ENCODE results near the gene KRT4.

KRT4 gene

DNA sequence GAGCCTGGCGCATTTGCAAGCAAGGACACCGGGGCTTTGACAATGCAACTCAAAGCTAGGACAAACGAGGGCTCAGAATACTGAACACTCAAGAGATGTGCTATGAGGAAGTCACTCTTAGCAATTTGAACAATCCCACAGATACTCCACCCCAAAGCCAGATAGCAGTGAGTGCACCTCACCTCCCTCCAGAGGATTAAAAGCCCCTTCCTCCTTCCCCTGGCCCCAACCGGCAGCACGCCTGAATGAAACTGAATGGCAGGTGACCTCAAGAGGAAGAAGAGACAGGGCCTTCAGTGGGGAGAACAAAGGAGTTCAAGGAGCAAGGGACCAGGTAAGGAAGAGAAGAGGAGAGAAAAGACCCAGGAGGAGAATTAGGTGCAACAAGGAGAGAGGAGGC is 36.8 kb upstream of the KRT4 start:
- Histone ChIP-seq H4K8ac (ENCODE audit: low read depth, low read length) (no peak overlapping the region), H3K79me2 (ENCODE audit: control insufficient read depth, insufficient read depth, low read length, poor library complexity) (no peaks in the 10 kb centered on the region), H2BK12ac (ENCODE audit: low read length) (no peak overlapping the region), H2AK5ac (ENCODE audit: low read length) (no peak overlapping the region), H4K91ac (ENCODE audit: low read depth, low read length) (no peak overlapping the region), H3K79me1 (ENCODE audit: low read length) (no peaks in the 10 kb centered on the region), H3K4ac (ENCODE audit: low read depth, low read length) (no peak overlapping the region), H3K4me2 (ENCODE audit: low read length) (no peak overlapping the region), H3K9ac (ENCODE audit: low read length) (no peak overlapping the region), H3K9me3 (ENCODE audit: insufficient read depth, low read depth, low read length) (no peaks in the 10 kb centered on the region), H3K23ac (ENCODE audit: low read length) (no peak overlapping the region), H3K14ac (ENCODE audit: low read length) (no peak overlapping the region), H3K27me3 (ENCODE audit: insufficient read depth, low read length) (no peaks in the 10 kb centered on the region), H2BK120ac (ENCODE audit: insufficient read depth, low read length, poor library complexity) (no peak overlapping the region), H3K18ac (ENCODE audit: low read length) (no peak overlapping the region), H3K4me3 (ENCODE audit: low read depth, low read length) (no peak overlapping the region), H3K4me1 (ENCODE audit: control insufficient read depth in 1 of 2, insufficient read depth in 2 of 2, low read length in 2 of 2) (peaks cover 4 to 6% of the 10 kb centered on the region in 2 experiments), H2AFZ (ENCODE audit: insufficient read depth, low read length, poor library complexity) (no peak overlapping the region), H4K12ac (ENCODE audit: low read depth, low read length) (no peak overlapping the region), H2BK5ac (ENCODE audit: low read depth, low read length, poor library complexity) (no peak overlapping the region), H3K27ac (ENCODE audit: low read depth, low read length) (no peak overlapping the region), H3K36me3 (ENCODE audit: control insufficient read depth in 1 of 2, insufficient read depth in 2 of 2, low read length in 2 of 2) (no peaks in the 10 kb centered on the region)
- no peak for DNase-seq
- no CpG with 5 or more reads among the region's 5 CpGs for WGBS (ENCODE audit: extremely low coverage, insufficient coverage, insufficient read length)

DNA sequence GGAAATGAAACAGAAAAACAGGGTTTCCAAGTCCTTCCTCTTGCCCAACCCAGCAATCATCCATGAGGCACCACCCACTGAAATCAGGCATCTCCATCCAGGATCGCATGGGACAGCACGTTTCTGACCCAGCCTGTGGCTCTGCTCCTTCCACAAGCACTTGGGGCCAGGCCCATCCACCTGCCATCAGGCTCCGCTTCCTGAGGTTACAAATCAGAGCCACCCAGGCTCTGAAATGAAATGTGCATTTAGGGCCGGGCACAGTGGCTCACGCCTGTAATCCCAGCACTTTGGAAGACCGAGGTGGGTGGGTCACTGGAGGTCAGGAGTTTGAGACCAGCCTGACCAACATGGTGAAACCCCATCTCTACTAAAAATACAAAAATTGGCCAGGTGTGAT is 35.6 kb upstream of the KRT4 start:
- no peak overlapping the region for H3K4me3 ChIP-seq (ENCODE audit: low read depth, low read length)
- no peak overlapping the region for H4K8ac ChIP-seq (ENCODE audit: low read depth, low read length)
- no peak overlapping the region for H2BK120ac ChIP-seq (ENCODE audit: insufficient read depth, low read length, poor library complexity)
- no peaks in the 10 kb centered on the region for H3K27me3 ChIP-seq (ENCODE audit: insufficient read depth, low read length)
- H3K9ac ChIP-seq (ENCODE audit: low read length) = no peak overlapping the region
- WGBS (ENCODE audit: extremely low coverage, insufficient coverage, insufficient read length) = no CpG with 5 or more reads among the region's 6 CpGs
- no peak overlapping the region for H4K12ac ChIP-seq (ENCODE audit: low read depth, low read length)
- no peak overlapping the region for H3K23ac ChIP-seq (ENCODE audit: low read length)
- no peak overlapping the region for H2BK5ac ChIP-seq (ENCODE audit: low read depth, low read length, poor library complexity)
- H3K36me3 ChIP-seq (ENCODE audit: control insufficient read depth in 1 of 2, insufficient read depth in 2 of 2, low read length in 2 of 2) = no peaks in the 10 kb centered on the region
- no peak overlapping the region for H3K14ac ChIP-seq (ENCODE audit: low read length)
- H2BK12ac ChIP-seq (ENCODE audit: low read length) = no peak overlapping the region
- H3K9me3 ChIP-seq (ENCODE audit: insufficient read depth, low read depth, low read length) = peaks cover 1% of the 10 kb centered on the region
- H2AK5ac ChIP-seq (ENCODE audit: low read length) = no peak overlapping the region
- no peaks in the 10 kb centered on the region for H3K79me2 ChIP-seq (ENCODE audit: control insufficient read depth, insufficient read depth, low read length, poor library complexity)
- no peaks in the 10 kb centered on the region for H3K79me1 ChIP-seq (ENCODE audit: low read length)
- H3K4me2 ChIP-seq (ENCODE audit: low read length) = no peak overlapping the region
- H3K27ac ChIP-seq (ENCODE audit: low read depth, low read length) = no peak overlapping the region
- no peak overlapping the region for H4K91ac ChIP-seq (ENCODE audit: low read depth, low read length)
- H3K4me1 ChIP-seq (ENCODE audit: control insufficient read depth in 1 of 2, insufficient read depth in 2 of 2, low read length in 2 of 2) = peaks cover 4 to 6% of the 10 kb centered on the region in 2 experiments
- no peak for DNase-seq
- no peak overlapping the region for H2AFZ ChIP-seq (ENCODE audit: insufficient read depth, low read length, poor library complexity)
- H3K18ac ChIP-seq (ENCODE audit: low read length) = no peak overlapping the region
- H3K4ac ChIP-seq (ENCODE audit: low read depth, low read length) = no peak overlapping the region

DNA sequence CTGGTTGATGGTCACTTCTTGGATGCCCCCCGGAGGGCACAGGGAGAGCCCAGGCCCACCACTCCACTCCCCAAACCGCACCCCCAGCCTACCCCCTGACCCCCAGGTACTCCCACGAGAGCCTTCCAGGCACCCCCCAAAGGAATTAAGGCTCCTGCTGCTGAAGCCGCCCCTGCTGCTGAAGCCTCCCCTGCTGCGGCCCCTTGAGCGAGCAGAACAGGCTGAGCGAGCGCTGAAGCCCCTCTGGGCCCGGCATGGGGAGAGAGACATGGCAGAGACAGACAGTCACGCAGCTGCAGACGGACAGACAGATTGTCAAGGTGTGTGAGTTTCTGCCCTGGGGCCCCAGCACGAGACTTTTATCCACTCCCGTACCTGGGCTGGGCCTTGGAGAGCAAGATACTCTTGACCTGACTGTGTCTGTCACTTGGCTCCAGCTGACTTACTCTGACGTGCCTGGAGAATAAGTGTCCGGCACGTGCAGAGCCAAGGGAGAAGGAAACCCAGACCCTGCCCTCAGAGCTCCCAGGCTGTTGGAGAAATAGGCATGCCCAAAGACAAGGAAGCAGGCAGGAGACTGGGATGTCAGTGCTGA is 34.8 kb upstream of the KRT4 start, which contains the start of gene KRT78:
TSS of gene KRT78 (minus strand) at position 334 of the 595 bp plus-strand sequence. CDS start at position 270, 64 bp downstream.
- Histone ChIP-seq H3K23ac (ENCODE audit: low read length) (no peak within 1 kb of the TSS), H3K27me3 (ENCODE audit: insufficient read depth, low read length) (no peaks in the 10 kb centered on the region), H3K79me2 (ENCODE audit: control insufficient read depth, insufficient read depth, low read length, poor library complexity) (no peaks in the 10 kb centered on the region), H4K91ac (ENCODE audit: low read depth, low read length) (no peak within 1 kb of the TSS), H3K4me1 (ENCODE audit: control insufficient read depth in 1 of 2, insufficient read depth in 2 of 2, low read length in 2 of 2) (peaks cover 4 to 6% of the 10 kb centered on the region in 2 experiments), H2AK5ac (ENCODE audit: low read length) (no peak within 1 kb of the TSS), H4K12ac (ENCODE audit: low read depth, low read length) (no peak within 1 kb of the TSS), H3K4me3 (ENCODE audit: low read depth, low read length) (no peak within 1 kb of the TSS), H3K9me3 (ENCODE audit: insufficient read depth, low read depth, low read length) (peaks cover 3% of the 10 kb centered on the region), H3K36me3 (ENCODE audit: control insufficient read depth in 1 of 2, insufficient read depth in 2 of 2, low read length in 2 of 2) (no peaks in the 10 kb centered on the region), H3K4ac (ENCODE audit: low read depth, low read length) (no peak within 1 kb of the TSS), H2BK12ac (ENCODE audit: low read length) (no peak within 1 kb of the TSS), H2BK5ac (ENCODE audit: low read depth, low read length, poor library complexity) (no peak within 1 kb of the TSS), H3K27ac (ENCODE audit: low read depth, low read length) (no peak within 1 kb of the TSS), H3K14ac (ENCODE audit: low read length) (no peak within 1 kb of the TSS), H4K8ac (ENCODE audit: low read depth, low read length) (no peak within 1 kb of the TSS), H2BK120ac (ENCODE audit: insufficient read depth, low read length, poor library complexity) (no peak within 1 kb of the TSS), H3K79me1 (ENCODE audit: low read length) (no peaks in the 10 kb centered on the region), H3K9ac (ENCODE audit: low read length) (no peak within 1 kb of the TSS), H3K4me2 (ENCODE audit: low read length) (no peak within 1 kb of the TSS), H2AFZ (ENCODE audit: insufficient read depth, low read length, poor library complexity) (no peak within 1 kb of the TSS), H3K18ac (ENCODE audit: low read length) (no peak within 1 kb of the TSS)
- WGBS (ENCODE audit: extremely low coverage, insufficient coverage, insufficient read length) = no CpG with 5 or more reads among the region's 16 CpGs
- DNase-seq = peak; percentile 84 to 93

DNA sequence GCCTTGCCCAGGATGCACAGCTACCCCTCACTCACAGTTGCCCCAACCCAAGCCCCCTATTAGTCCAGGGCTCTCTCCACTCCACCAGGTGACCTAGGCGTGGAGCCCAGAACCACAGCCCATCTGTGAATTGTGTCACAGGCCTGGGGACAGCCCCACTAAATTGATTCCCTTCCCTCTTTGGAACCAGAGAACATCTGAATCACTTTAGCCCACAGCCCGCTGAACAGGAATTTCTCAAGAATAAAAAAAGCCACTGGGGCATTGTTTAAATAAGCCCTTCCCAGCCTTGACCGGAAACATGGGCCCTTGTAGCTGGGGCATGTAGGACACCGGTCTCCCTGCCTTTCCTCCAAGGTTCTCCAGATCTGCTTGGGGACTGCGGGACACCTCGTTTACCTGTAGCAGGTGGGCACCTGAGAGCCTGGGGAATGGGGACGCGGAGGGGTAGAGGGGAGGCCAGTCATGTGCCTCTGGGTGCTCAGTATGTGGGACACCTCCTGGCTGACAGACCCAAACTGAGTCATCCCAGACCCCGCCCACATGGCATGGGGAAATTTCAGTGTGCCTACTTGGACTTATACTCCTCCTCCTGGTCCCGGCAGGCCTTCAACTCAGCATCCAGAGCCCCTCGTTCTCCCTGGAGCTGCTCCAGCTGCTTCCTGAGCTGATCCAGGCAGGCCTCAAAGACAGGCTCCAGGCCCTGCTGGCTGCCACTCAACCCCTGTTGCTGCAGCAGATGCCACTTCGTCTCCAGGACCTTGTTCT is 33.6 kb upstream of the KRT4 start:
- Histone ChIP-seq H3K27ac (ENCODE audit: low read depth, low read length) (no peak overlapping the region), H4K12ac (ENCODE audit: low read depth, low read length) (no peak overlapping the region), H3K9me3 (ENCODE audit: insufficient read depth, low read depth, low read length) (peaks cover 3% of the 10 kb centered on the region)

More for the DNA sequence above, 33.6 kb upstream of the KRT4 start:
- Histone ChIP-seq H4K8ac (ENCODE audit: low read depth, low read length) (no peak overlapping the region), H3K27me3 (ENCODE audit: insufficient read depth, low read length) (no peaks in the 10 kb centered on the region), H3K18ac (ENCODE audit: low read length) (no peak overlapping the region), H2AK5ac (ENCODE audit: low read length) (no peak overlapping the region), H3K36me3 (ENCODE audit: control insufficient read depth in 1 of 2, insufficient read depth in 2 of 2, low read length in 2 of 2) (no peaks in the 10 kb centered on the region), H2BK12ac (ENCODE audit: low read length) (no peak overlapping the region), H3K9ac (ENCODE audit: low read length) (no peak overlapping the region), H3K23ac (ENCODE audit: low read length) (no peak overlapping the region), H3K14ac (ENCODE audit: low read length) (no peak overlapping the region), H2BK5ac (ENCODE audit: low read depth, low read length, poor library complexity) (no peak overlapping the region), H3K79me2 (ENCODE audit: control insufficient read depth, insufficient read depth, low read length, poor library complexity) (no peaks in the 10 kb centered on the region), H2AFZ (ENCODE audit: insufficient read depth, low read length, poor library complexity) (no peak overlapping the region), H3K4ac (ENCODE audit: low read depth, low read length) (no peak overlapping the region), H3K4me2 (ENCODE audit: low read length) (no peak overlapping the region), H4K91ac (ENCODE audit: low read depth, low read length) (no peak overlapping the region), H3K4me1 (ENCODE audit: control insufficient read depth in 1 of 2, insufficient read depth in 2 of 2, low read length in 2 of 2) (peaks cover 4 to 6% of the 10 kb centered on the region in 2 experiments), H3K4me3 (ENCODE audit: low read depth, low read length) (no peak overlapping the region), H3K79me1 (ENCODE audit: low read length) (no peaks in the 10 kb centered on the region), H2BK120ac (ENCODE audit: insufficient read depth, low read length, poor library complexity) (no peak overlapping the region)
- peak; percentile 25 to 50 for DNase-seq
- no CpG with 5 or more reads among the region's 12 CpGs for WGBS (ENCODE audit: extremely low coverage, insufficient coverage, insufficient read length)
